Activated CD8-positive, alpha-beta memory T cell treated with anti-CD3 and anti-CD28 coated beads, Interleukin-2, amount 50 U/mL, for 48 hours (primary cell): ENCODE data around the gene HCK.
"Not testable (repeated sequence)": the region's sequence is repeated elsewhere in the genome, so short reads cannot be mapped to it uniquely, and the experiment has no call there.

ENCODE experiments used
- DNase-seq: peaks from one replicate; pipeline ENCODE4 v3.0.0-alpha.2; 2020

The HCK gene

DNA sequence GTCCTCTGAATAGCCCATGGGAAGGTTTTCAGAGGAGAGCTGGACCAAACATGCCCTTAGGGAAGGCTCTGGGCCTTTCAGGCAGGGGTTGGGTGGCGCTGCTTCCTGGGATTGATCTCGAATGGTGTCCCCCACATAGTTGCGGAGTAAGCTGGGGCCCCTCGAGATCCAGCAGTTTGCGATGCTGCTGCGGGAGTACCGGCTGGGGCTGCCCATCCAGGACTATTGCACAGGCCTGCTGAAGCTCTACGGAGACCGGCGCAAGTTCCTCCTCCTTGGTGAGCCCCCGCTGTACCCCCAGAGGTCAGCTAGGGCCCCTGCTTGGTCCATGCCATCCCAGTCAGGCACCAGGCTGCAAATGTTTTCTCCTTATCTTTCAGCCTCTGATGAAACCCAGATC is 22.5 kb upstream of the HCK start:
- DNase-seq: no peak

DNA sequence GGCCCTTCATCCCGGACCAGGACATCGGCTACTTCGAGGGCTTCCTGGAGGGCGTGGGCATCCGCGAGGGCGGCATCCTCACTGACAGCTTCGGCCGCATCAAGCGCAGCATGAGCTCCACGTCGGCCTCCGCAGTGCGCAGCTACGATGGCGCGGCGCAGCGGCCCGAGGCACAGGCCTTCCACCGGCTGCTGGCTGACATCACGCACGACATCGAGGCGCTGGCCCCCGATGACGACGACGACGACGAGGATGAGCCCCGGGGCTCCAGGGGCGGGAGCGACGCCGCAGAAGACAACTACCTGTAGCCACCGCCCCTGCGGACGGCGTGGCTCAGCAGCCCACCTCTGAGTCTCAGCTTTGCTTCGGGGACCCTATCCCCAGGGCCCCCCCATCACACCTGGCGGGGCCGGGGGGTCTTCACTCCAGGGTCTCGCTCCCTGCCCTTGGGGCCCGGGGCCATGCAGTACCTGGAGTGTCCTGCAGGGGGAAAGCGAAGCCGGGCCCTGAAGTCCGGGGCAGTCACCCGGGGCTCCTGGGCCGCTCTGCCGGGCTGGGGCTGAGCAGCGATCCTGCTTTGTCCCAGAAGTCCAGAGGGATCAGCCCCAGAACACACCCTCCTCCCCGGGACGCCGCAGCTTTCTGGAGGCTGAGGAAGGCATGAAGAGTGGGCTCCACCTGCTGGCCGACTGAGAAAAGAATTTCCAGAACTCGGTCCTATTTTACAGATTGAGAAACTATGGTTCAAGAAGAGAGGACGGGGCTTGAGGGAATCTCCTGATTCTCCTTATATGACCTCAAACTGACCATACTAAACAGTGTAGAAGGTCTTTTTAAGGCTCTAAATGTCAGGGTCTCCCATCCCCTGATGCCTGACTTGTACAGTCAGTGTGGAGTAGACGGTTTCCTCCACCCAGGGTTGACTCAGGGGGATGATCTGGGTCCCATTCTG is 20.8 kb upstream of the HCK start:
- peak; percentile 88 for DNase-seq

DNA sequence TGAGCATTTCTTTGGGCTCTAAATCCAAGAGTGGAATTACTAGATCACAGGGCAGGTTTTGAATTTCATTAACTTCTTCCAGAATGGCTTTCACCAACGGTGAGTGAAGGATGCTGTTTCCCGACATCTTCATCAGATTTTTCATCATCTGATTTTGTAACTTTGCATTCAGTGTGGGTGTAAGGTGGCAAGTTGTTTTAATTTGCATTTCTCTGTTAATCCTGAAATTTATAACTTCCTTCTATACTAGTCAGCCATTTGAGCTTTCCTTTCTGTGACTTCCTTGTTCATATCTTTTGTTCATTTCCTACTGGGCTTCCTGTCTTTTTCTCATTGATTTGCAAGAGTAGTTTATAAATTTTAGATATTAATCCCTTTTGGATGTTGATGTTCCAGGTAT is 18.7 kb upstream of the HCK start:
- no peak for DNase-seq

DNA sequence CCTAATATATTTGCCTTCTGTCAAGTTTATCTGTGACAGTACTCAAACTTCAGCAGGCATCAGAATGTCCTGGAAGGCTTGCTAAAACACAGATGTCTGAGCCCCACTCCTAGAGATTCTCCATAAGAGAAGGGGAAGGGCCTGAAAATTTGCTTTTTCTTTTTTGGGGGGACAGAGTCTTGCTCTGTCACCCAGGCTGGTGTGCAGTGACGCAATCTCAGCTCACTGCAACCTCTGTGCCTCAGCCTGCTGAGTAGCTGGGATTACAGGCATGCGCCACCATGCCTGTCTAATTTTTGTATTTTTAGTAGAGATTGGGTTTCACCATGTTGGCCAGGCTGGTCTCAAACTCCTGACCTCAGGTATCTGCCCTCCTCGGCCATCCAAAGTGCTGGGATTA is 18.3 kb upstream of the HCK start:
- DNase-seq: not testable (repeated sequence)

DNA sequence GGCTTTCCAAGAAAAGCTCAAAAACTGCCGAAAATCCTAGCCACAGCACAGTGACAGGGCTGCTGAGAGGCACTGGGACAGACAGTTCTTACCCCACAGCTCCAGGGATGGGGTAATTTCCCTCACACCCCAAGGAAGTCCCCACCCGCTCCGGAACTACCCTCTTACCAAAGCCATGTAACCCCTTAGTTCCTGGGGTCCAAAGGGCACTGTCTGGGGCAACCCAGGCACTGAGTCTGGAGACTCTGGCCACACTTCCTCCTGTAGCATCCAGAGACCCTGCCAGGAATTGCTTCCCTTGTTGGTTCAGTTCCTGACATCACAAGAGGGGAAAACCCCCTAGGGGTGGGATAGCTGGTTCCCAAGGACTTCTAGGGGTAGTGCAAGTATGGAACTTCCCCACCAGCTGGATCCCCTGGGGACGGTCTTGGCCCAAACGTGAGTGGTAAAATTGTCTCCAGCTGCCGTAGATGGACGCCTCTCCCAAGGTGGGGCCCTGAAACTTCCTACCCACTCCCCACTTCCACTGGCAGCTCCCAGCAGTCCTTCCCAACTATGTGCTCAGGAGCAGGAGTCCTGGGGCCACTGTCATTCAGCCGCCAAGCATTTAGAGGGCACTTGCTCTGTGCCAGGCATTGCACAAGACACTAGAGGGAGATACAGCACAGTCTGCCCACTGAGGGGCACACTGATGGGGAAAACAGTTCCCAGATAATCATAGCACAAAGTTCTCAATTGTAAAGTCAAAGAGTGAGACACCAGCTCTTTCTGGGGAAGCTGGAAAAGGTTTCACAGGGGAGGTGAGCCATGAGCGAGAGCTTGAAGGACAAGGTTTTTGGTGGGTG is 17.2 kb upstream of the HCK start:
- DNase-seq: no peak

DNA sequence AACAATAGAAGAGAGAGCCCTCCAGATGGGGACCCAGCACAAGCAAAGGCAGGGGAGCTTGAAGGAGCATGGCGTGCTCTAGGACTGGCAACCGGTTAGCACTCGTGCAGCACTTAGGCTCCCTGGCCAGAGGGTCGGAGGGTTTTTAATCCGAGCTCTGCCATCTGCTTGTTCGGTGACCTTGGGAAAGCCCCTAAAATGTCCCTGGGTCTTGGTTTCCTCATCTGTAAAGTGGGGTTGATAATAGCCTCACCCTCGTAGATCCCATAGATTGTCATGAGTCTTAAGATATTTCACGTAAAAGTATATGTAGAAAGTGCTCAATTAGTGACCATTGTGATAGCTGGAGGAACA is 16.6 kb upstream of the HCK start:
- no peak for DNase-seq

DNA sequence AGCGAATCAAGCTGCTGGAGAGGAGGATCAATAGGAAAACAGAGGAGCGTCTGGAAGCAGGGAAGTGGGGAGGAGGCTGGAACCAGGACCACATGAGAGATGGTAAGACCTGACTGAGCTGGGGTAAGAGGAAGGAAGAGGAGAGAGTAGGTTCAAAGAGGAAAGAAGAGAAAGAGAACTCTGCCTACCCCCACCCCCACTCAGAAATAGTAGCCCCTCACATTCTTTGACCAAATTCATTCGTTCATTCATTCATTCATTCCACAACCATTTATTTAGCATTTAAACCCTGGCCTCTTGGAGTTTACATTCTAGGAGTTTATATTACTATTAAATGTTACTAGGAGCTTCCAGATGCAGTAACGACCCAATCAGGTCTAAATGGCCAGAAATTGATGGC is 15.8 kb upstream of the HCK start:
- no peak for DNase-seq

DNA sequence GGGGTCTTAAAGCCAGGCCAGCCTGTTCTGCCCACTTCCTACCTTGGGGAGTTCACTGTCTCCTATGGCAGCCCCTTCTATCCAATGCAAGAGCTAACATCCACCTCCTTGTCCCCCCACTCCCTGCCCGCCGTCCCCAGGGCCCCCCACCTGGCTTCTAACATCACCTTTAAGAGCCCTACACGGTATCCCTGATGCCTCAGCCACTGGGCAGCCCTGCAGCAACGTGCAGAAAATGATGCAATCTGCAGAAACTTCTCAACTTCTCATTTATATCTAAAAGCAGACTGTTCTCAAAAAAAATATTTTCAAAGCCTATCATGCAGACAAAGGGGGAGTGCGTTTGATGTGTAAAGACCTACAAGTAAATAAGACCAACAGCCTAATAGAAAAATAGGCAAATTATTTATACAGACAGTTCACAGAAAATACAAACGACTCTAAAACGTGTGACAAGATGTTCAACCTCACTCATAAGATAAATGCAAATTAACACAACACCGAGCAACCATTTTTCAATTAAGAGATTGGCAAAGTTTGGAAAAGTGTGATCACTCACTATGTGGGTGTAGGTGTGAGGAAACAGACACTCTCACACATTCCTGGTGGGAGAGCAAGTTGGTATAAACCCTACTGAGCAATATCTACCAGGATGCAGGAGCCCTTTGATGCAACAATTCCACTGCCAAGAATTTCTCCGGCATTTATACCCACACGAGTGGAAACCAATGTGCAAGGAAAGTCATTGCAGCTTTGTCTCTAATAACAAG is 15.1 kb upstream of the HCK start:
- no peak for DNase-seq

DNA sequence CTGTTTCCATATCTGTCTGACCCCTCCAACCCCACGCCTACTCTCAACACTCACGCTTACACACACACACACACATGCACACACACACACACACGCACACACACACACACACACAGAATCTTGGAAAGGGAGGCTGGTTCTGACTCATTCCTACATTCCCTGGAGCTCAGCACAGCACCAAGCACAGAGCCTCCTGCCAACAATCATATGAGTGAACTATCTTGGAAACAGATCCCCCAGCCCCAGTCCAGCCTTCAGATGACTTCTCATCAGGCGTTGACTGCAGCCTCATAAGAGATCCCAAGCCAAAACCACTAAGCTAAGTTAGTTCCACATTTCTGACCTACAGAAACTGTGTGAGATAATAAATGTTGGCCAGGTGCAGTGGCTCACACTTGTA is 14.1 kb upstream of the HCK start:
- no peak for DNase-seq

DNA sequence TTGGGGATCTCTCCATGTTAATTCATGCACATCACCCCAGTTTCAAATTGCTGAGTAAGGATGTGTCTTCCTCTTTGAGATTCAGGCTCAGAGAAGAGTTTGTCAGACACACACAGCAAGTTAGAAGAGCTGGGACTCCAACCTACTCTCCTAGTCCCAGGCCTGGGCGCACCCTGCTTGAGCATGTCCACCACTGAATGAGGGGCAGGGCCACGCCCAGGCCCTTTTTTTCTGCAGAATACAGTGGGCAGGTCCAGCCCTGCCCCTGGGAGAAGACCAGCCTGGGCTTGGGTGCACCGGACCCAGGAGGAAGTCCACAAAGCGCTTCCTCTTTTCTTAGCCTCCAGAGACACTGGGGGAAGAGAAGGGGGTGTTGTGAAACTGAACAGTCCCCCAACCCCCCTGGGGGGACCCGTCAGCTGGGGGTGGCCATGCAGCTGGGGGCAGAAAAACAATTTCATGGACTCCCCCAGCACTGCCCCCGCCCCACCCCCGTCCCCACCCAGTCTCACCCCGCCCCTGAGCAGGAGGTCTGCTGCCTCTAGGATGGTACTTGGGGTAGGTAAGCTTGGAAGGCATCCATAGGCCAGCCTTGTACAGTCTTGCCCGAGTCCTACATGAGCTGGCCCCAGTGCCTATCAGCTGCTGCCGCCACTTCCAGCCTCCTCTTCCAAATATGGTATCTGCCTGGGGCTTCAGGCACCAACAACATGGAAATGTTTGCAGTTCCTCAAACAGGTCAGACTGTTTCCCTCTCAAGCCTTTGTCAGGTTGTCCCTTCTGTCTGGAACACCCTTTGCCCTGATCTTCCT is 11.7 kb upstream of the HCK start:
- DNase-seq: no peak

DNA sequence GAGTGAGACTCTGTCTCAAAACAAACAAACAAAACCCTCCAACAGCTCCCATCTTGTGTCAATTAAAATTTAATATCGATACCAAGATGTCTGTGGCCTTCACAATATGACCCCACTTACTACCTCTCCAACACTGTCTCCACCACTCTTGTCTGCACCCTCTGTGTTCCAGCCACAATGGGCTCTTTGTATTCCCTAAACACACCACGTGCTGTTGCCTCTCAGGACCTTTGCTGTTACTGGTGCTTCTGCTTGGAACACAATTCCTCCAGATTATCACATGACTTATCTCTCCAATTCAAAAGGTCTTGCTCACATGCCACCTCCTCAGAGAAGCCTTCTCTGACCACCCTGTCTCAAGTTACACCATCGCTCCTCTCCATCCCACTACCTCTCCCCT is 6.0 kb upstream of the HCK start:
- no peak for DNase-seq

DNA sequence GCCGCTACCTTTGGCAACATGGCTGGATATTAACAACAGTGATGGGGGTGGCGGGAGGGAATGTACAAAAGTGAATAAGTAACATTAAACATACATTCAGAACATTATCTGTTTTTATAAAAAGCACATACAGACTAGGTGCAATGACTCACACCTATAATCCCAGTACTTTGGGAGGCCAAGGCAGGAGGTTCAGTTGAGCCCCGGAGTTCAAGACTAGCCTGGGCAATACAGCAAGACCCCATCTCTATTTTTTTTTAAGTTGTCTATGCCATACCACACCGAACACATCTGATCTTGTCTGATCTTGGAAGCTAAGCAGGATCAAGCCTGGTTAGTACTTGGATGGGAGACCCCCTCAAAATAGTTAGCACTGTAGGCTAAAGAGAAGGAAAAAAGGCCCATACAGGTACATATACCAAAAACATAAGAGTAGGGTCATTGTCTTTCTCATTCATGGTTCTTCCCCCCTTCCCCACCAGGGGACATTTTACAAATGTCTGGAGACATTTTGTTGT is 1.7 kb upstream of the HCK start:
- no peak for DNase-seq

DNA sequence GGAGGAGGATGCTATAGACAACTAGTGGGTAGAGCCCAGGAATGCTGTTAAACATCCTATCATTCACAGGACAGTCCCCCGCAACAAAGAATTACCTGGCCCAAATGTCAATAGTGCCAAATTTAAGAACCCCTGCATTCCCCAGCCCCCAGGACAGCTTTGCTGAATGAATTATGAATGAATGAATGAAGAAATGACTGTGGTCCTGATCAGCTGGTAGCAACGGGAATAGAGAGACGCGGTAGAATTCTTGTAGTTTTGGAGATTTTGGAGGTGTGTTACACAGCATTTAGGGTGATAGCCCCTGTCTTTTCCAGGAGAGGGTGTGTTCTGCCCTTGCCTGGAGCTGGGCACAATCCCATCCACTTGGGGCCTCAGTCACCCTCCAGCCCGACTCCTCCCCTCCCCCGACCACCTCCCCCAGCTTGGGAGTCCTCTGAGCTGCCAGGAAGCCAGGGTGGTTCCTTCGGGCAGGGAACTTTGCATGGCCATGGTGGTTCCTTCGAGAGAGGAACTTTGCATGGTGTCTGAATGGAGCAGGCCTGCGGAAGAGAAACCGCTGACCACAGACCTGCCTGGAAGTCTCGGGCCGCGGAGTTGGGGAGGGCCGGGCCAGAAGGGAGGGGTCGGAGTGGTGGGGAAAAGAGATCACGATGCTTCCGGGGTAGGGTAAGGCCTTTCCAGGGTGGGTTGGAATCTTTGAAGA is 1.0 kb upstream of the HCK start:
- DNase-seq: no peak

DNA sequence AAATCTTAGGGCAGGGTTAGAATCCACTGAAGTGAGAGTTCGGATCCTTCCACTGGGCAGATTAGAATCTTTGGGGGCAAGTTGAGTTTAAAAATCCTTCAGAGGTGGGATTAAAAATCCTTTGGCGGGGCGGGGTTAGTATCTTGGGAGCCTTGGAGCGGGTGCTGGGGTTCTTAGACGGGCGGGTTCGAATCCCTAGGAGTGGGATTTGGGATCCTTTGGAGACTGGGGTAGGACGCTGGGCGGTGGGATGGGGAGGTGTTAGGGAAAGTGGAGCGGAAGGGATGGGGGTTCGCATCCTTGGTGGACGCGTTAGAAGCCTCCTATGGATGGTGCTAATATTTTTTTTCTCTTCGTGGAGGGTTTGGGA is 337 bp upstream of the HCK start:
- DNase-seq: no peak

DNA sequence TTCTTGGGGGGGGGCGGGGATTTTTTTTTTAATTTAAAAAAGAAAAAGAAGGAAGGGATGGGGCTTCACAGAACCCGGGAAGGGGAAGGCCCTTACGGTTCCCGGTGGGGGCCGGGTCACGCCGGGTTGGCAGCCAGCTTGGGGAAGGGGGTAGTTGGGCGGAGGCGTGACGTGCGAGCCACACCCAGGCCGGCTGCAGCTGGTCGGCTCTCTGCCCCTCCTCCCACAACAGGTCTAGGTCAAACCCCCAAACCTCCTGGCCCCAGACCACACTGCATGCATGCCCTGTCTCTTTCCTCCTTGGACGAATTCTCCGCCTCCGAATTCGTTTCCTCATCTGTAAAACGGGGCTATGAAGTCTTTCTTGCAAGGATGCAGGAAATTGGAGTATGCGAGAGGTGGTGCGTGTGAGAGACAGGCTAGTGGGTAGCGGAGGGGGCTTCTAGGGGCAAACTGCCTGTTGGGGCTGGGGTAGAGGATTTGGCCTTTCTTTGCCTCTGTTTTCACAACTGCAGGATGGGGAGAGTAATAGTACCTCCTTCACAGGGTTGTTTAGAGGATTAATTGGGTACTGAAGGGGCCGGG is 828 bp downstream of the HCK start:
- no peak for DNase-seq

DNA sequence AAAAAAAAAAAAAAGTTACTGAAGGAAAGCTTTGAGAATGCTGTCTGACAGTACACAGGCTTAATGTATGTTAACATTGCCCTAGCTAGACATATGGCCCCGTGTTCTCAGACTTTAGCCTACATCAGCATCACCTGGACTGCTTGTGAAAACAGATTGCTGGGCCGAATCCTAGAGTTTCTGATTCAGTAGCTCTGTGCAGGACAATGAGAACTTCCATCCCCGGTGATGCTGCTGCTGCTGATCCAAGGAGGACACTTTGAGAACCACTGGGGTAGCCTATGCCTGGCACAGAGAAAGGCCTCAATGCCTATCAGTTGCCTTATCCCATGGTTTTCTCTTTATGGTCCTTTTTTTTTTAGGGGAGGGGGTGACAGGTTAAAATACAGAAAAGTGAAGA is 1.6 kb downstream of the HCK start:
- no peak for DNase-seq

DNA sequence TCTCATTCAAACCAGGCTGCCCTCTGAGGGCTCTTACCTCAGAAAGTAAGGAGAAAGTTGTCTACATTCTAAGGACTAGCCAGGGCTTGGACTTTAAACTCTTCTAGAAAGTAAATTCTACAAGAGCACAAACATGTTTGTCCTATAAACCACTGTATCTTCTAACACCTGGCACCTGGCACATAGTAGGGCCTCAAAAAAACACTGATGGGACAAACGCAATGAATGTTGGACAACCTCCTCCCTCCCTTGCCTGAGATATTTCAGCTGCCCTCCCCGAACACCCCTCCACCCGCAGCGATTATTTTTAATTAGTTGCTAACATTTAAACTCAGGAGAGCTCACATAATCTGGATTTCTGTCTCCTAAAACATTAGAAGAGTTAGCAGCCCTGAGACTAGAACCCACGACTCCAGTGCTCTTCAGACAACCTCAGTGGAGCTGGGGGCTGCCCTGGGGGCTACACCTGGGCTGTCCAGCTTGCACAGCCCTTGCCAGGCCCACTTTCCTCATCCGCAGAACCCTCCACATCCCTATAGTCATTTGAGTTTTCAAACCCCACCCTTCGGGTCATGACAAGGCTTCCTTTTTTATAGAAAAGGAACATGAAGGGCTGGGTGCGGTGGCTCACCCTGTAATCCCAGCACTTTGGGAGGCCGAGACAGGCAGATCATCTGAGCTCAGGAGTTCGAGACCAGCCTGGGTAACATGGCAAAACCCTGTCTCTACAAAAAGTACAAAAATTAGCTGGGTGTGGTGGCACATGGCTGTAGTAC is 4.9 kb downstream of the HCK start:
- no peak for DNase-seq

DNA sequence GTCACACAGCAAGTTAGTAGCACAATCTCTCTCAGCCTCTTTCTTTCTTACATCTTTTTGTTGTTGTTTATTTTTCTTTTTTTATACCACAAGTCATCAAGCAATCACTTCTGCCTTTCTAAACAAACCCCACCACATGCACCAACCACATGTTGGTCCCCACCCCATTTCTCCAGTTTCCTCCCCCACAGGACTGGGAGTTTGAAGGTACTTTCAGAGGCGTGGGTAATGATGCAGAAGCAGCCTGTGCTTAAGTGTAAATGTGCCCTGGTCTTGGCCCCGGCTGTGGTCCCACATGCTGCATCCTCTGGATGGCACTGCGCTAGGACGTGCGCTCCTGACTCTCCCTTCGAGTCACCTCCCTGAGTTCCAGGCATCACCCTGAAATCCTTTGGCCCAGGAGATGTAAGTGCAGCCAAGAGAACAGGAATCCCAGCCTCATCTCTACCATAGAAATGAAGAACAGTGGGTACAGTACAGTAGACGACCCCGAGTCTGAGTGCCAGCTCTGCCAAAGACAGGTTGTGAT is 5.7 kb downstream of the HCK start:
- DNase-seq: no peak

DNA sequence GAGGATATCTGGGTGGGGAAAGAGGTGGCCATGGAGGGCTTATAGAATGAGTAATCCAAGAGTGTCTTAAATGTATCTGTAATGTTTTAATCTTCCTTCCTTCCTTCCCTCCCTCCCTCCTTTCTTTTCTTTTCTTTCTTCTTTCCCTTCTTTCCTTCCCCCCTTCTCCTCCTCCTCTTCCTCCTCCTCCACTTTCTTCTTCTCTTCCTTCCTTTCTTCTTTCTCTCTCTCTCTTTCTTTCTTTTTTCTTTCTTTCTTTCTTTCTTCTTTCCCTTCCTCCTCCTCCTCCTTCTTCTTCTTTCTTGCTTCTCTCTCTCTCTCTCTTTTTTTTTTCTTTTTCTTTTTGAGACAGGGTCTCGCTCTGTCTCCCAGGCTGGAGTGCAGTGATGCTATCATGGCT is 7.1 kb downstream of the HCK start:
- DNase-seq: no peak

DNA sequence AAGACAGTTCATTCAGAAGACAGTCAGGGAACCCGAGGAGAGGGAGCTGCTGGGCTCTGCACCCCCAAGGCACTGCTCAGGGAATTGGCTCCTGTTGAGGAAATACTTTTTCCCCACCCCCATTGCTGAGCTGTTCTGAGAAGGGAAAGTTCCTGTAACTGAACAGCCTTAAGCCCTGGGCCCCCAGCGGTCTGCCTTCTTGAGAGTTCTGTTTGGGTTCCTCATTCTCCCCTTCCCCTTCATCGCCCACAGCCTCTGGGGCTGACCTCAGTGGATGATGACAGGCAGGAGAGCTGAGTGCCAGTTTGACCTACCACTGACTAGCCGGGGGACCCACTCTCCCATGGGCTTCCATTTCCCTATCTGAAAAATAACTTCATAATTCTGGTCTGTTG is 10.7 kb downstream of the HCK start:
- DNase-seq: no peak
